HG03342 (cell line): ENCODE results near the gene HOXB5.

Source experiments
- ATAC-seq: cut with Tn5 transposase; IDR thresholded peaks from one replicate; pipeline ENCODE4 v1.9.1; 2021; ENCODE audit warnings: mild to moderate bottlenecking, moderate library complexity; ENCODE audit not compliant: unreplicated experiment

HOXB5 gene

DNA sequence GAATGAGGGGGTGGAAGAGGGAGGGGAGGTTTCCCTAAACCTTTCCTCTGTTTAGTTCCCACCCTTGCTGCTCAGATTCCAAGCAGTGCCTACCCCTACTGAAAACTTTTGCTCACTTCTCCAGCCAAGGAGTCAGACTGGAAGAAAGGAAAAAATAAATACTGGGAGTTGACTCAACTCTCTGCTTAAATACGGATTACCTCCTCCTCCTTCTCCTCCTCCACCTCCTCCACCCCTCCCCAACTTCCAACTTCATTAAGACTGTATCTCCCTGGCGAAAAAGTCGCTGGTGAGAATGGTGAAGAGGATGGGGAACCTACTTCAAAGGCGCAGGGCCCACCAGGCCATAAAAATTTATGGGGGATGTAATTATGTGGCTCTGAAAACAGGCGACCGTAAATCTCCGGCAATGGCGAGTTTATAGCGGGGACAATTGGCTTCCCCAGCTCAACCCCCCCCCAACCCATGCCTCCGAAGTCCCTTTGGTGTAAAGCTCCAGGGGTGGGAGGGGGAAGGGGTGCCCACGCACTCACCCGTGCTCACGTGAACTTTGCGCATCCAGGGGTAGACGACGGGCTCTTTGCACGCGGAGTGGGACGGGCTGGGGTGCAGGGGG is 16.1 kb downstream of the HOXB5 start:
- ATAC-seq = no peak

GRCh38 chr17:48576479-48577309 is 16.9 kb downstream of the HOXB5 start:
- ATAC-seq = no peak

DNA sequence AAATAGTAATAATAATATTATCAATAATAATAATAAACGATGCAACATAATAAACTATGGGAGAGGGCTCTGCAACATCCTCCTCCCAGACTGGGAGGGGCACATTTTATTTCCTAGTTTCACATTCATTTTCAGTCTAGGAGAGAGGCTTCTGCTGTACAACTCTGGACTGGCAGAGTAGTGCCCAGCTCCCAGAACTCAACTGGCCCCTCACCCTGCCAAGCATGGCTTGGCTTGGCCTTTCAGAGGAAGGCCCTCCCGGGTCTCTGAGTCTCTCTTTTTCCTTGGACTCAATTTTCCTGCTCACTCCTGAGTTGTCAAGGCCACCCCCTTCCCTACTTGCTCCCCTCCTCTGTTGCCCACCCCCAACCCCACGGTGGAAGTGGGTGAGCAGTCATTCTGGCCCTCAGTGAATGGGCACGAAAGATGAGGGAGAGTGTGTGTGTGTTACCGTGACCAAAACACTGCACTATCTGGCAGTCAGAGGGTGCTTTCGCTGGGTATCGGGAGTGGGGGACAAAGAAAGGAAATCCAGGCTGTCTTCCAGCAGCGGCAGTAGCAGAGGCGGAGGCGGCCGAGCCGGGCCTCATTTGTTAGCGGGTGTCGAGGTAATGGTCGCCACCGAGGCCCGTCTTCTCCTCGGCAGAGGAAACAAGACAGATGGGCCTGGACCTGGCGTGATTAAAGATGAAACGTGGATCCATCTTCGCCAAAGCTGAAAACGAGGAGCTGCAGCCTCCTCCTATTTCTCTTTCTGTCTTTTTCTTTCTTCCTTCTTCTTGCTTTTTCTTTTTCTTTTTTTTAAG is 17.7 kb downstream of the HOXB5 start:
- ATAC-seq = no peak

- no peak for ATAC-seq
These were observed 18.5 kb downstream of the HOXB5 start for GRCh38 chr17:48575066-48575582.

DNA sequence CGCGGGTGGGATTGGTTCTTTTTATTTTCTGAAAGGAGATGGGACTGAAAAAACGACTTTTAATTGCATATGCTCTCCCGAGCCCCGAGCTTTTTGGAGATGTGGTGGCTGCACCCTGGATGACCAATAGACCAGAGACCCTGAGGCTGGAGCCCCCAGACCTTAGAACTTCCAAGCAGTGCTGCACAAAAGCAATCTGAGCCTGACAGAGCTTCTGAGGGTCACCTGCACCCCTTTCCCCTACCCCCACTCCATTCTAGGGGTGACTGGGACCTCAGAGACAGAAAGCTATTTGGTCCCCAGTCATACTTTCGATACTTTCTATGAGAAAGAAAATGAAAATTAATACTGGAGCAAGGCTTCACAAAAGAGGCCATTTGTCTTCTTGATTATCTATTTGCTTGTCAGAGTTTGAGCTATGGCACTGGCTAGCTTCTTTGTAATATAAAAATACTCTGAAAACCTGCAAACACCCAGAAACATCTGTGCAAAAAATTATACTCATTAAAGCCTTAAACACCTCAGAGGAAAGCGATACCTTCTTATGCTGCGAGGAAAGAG is 19.0 kb downstream of the HOXB5 start:
- no peak for ATAC-seq

GRCh38 chr17:48571826-48572417 is 21.7 kb downstream of the HOXB5 start:
- no peak for ATAC-seq

- ATAC-seq = no peak
These were observed 22.4 kb downstream of the HOXB5 start for GRCh38 chr17:48571024-48571818.

GRCh38 chr17:48570325-48571023 is 23.1 kb downstream of the HOXB5 start:
- no peak for ATAC-seq

DNA sequence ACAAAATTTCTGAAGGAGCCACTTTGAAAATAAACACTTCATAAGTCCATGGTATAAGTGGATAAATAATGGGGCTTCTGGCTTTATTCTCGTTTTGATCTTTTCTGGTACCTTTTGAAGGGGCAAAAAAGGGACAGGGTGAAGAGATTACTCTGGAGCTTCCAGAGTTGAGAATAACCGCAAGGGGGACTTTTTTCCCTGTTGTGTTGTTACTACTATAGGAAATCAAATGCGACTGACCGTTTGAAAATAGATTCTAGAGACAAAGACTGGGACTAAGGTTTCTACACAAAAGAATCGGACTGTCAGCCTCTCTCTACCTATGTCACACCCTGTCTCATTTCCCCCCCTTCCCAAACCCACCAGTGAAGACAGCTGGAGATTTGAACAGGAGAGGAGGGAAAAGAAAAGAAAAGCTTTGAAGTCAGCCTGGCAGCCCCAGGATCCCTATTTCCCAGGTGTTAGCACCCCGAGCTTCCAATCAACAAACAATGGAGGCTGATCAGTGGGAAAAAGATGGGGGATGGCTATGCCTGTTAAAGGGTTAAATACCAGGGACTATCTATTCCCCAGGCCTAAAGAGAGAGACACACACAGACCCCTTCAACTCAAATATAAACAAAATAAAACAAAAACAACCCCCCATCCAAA is 23.8 kb downstream of the HOXB5 start:
- ATAC-seq = no peak

DNA sequence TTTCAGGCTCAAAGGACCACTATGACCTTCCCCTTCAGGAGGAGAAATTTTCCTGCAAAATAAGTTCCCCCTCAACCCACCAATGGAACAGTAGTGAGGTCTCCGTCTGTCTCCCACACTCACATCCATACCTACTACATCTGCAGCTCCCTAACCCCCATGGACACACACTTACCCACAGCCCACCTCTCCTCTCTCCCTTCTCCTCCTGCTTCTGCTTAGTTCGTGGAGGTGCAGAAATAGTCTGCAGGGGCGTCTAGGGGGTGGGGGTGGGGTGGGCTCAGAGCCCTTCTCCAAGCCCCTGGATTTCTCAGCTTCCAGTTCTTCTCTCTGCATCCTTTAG is 24.4 kb downstream of the HOXB5 start:
- ATAC-seq = no peak

DNA sequence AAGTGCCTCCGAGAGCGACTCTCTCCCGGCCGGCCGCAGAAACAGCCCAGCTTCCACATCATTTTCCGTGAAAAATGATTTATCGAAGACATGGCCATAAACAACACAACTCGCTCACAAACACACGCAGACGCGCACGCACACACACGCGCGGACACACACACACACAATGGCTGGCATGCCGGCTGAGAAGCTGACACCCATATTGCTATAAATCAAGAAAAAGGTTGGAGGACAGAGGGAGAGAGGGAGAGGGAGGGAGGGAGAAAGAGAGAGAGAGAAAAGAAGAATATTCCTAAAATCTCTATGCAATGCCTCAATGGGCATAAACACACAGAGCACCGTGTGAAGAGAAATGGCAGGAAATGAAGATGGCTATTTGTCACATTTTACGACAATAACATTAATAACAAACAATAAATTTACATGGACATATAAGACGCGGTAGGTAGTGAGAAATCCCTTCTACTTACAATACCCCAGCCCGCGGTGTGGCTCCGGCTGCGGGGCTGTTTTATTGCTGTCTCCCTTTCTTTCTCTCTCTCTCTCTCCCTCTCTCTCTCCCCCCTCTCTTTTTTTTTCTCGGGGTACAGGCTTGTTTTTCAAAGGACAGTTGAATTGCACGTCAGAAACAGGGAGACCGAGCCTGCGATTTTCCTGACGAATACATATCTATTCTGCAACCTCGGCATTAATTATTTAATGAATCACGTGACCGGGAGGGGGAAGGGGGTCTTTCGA is 24.9 kb downstream of the HOXB5 start:
- ATAC-seq = no peak

- no peak for ATAC-seq
These were observed 25.8 kb downstream of the HOXB5 start for GRCh38 chr17:48567646-48568354.

DNA sequence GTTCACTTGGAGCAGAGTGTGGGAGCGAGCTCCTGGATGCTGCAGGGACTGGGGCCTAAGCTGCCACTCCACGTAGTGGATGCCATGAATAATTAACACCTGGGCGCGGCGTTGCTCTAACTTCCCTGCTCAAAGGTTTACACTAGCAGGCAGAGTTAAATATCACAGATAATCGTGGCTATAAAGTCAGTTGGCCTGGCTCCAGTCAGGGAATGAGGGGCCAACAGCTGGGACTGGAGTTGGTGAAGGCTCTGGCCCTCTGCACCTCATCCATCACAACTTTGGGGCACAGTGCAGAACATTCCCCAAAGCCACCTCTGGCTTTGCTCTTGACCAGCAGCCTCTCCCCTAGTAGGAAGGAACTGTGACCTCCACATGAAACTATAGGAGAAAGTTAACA is 26.4 kb downstream of the HOXB5 start:
- ATAC-seq = no peak

- no peak for ATAC-seq
These were observed 26.9 kb downstream of the HOXB5 start for GRCh38 chr17:48566717-48567116.

- no peak for ATAC-seq
These were observed 27.5 kb downstream of the HOXB5 start for GRCh38 chr17:48565925-48566710.

DNA sequence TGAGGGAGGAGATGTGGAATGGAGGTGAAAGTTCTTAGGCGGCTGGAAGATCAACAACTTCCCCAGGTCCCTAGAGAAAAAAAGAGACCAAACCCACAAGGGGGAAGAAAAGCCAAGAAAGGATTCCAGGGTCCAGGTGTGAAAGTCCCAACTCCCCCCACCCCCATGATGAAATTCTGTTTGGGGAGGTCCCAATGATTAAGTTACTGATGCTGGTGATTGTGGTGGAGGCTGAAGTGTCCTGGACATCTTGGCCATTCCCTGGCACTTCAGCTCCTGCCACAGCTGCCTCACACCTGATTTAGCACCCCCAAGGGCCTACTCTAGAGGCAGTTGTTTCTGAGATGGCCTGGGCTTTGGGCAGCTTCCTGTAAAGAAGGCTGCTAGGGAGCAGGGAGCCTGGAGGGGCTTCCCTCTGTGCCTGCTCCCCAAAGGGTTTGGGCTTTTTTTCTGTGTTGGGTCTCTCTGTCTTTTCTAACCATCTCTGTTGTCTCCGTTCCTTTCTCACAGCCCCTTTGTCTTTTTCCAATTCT is 28.5 kb downstream of the HOXB5 start:
- no peak for ATAC-seq
